HepG2 (cell line): ENCODE results near the gene MFAP4. TPM values are rescaled to one million over a fixed set of nuclear protein-coding genes. Genes with fewer than 3 reads are reported as not detected.

ENCODE experiments used
- ATF6 ChIP-seq: sonication (generic); formaldehyde crosslinking; conservative IDR thresholded peaks from 2 replicates; pipeline ENCODE4 v1.4.0; 2020; ENCODE audit warnings: missing genetic modification reagents
- FOXJ3 ChIP-seq: sonication (generic); formaldehyde crosslinking; IDR thresholded peaks from 2 replicates; pipeline ENCODE4 v1.4.0; 2020; ENCODE audit warnings: missing genetic modification reagents, mild to moderate bottlenecking, borderline replicate concordance
- GZF1 ChIP-seq: sonication (generic); formaldehyde crosslinking; IDR thresholded peaks from 2 replicates; pipeline ENCODE4 v1.5.1; 2020; ENCODE audit warnings: mild to moderate bottlenecking, missing genetic modification reagents
- HIVEP1 ChIP-seq: sonication (generic); formaldehyde crosslinking; IDR thresholded peaks from 2 replicates; pipeline ENCODE4 v1.4.0; 2020; ENCODE audit warnings: mild to moderate bottlenecking, missing genetic modification reagents
- HNRNPL ChIP-seq: fragments of 200-400 bp; formaldehyde crosslinking; IDR thresholded peaks from 2 replicates; pipeline ENCODE4 v1.6.1; 2017; ENCODE audit warnings: mild to moderate bottlenecking, low read depth, low read length
- HOXA3 ChIP-seq: sonication (generic); formaldehyde crosslinking; IDR thresholded peaks from 2 replicates; pipeline ENCODE4 v1.5.0; 2020; ENCODE audit warnings: missing genetic modification reagents
- KDM4B ChIP-seq: sonication (generic); formaldehyde crosslinking; IDR thresholded peaks from 2 replicates; pipeline ENCODE4 v1.4.0; 2020; ENCODE audit warnings: missing genetic modification reagents
- NR2F6 ChIP-seq, 2 experiments: IDR thresholded peaks; 2 replicates each; pipeline ENCODE4 v1.6.1; 2016; ENCODE audit warnings: antibody characterized with exemption in 1 of 2, mild to moderate bottlenecking in 1 of 2
- PHF21A ChIP-seq: sonication (generic); formaldehyde crosslinking; IDR thresholded peaks from 2 replicates; pipeline ENCODE4 v1.5.0; 2020; ENCODE audit warnings: mild to moderate bottlenecking, missing genetic modification reagents
- ZBTB1 ChIP-seq: sonication (generic); formaldehyde crosslinking; IDR thresholded peaks from 2 replicates; pipeline ENCODE4 v1.4.0; 2020; ENCODE audit warnings: missing genetic modification reagents, borderline replicate concordance
- ZNF350 ChIP-seq: sonication (generic); formaldehyde crosslinking; IDR thresholded peaks from 2 replicates; pipeline ENCODE4 v1.4.0; 2020; ENCODE audit warnings: mild to moderate bottlenecking, low read depth, missing genetic modification reagents, borderline replicate concordance
- ZNF354B ChIP-seq: sonication (generic); formaldehyde crosslinking; IDR thresholded peaks from 2 replicates; pipeline ENCODE4 v1.8.0; 2022; ENCODE audit warnings: mild to moderate bottlenecking, missing genetic modification reagents
- ZNF598 ChIP-seq: sonication (generic); formaldehyde crosslinking; IDR thresholded peaks from 2 replicates; pipeline ENCODE4 v1.5.1; 2020; ENCODE audit warnings: mild to moderate bottlenecking, missing genetic modification reagents, borderline replicate concordance
- ZNF609 ChIP-seq: sonication (generic); formaldehyde crosslinking; IDR thresholded peaks from 2 replicates; pipeline ENCODE4 v1.4.0; 2020; ENCODE audit warnings: mild to moderate bottlenecking, missing genetic modification reagents, borderline replicate concordance
- polyA plus RNA-seq, 8 experiments: library from polyadenylated mRNA; depleted of rRNA in 3 of 8; stranded (reverse) in 7 of 8; unstranded in 1 of 8; fragments of >200 nt; fragmentation: Illumina TruSeq in 4 of 8; extraction: Trizol in 4 of 8; gene quantifications; 2 replicates each; pipeline versions ENCODE4 v1.2.1 to v1.2.3, GENCODE V29; 2011 to 2016; ENCODE audit warnings: low read depth in 4 of 8, missing spikeins in 1 of 8, mixed read lengths in 1 of 8; ENCODE audit not compliant: insufficient read depth in 1 of 8
- total RNA-seq, 5 experiments: library from RNA; depleted of rRNA; stranded (reverse); fragments of >200 nt; fragmentation: Illumina TruSeq; extraction: Trizol; gene quantifications; 2 replicates each; pipeline ENCODE4 v1.2.3, GENCODE V29; 2016; ENCODE audit warnings: low read depth in 1 of 5
- TF ChIP-seq, protein P1 (sequence below): sonication (generic); formaldehyde crosslinking; IDR thresholded peaks from 2 replicates; pipeline ENCODE4 v1.4.0; 2020; ENCODE audit warnings: missing genetic modification reagents
- TF ChIP-seq, protein P2 (sequence below), 2 experiments: sonication (generic) in 1 of 2; formaldehyde crosslinking in 1 of 2; IDR thresholded peaks; 2 replicates each; pipeline versions ENCODE4 v1.5.1 to v1.6.1; 2011 to 2020; ENCODE audit warnings: borderline replicate concordance in 1 of 2, low read depth in 1 of 2, low read length in 1 of 2, mild to moderate bottlenecking in 1 of 2, missing genetic modification reagents in 1 of 2, moderate library complexity in 1 of 2

MFAP4 gene
- total and polyA plus RNA-seq, 2 of the 13 experiments (the other 11 are each of a cell fraction or from before 2014, with no cell fraction given) = 0.08 TPM; not detected in 1

- no peak for TF ChIP-seq ZNF609 (CRISPR knock-in tag)
- TF ChIP-seq HOXA3 (CRISPR knock-in tag) = peak; percentile 23; the same call in 1 of the 2 replicates
- TF ChIP-seq HNRNPL = no peak
- TF ChIP-seq GZF1 = no peak
- peak; percentile 65 for TF ChIP-seq NR2F6 (IDR thresholded peaks at IDR 0.05)
- peak; percentile 61; the same call in 1 of the 2 replicates for TF ChIP-seq NR2F6 (CRISPR knock-in tag; IDR thresholded peaks at IDR 0.05)
- TF ChIP-seq, protein P1, sequence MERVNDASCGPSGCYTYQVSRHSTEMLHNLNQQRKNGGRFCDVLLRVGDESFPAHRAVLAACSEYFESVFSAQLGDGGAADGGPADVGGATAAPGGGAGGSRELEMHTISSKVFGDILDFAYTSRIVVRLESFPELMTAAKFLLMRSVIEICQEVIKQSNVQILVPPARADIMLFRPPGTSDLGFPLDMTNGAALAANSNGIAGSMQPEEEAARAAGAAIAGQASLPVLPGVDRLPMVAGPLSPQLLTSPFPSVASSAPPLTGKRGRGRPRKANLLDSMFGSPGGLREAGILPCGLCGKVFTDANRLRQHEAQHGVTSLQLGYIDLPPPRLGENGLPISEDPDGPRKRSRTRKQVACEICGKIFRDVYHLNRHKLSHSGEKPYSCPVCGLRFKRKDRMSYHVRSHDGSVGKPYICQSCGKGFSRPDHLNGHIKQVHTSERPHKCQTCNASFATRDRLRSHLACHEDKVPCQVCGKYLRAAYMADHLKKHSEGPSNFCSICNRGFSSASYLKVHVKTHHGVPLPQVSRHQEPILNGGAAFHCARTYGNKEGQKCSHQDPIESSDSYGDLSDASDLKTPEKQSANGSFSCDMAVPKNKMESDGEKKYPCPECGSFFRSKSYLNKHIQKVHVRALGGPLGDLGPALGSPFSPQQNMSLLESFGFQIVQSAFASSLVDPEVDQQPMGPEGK (CRISPR knock-in tag) = no peak
- no peak for TF ChIP-seq ZNF354B (CRISPR knock-in tag)
- no peak for TF ChIP-seq HIVEP1 (CRISPR knock-in tag)
- TF ChIP-seq, protein P2, sequence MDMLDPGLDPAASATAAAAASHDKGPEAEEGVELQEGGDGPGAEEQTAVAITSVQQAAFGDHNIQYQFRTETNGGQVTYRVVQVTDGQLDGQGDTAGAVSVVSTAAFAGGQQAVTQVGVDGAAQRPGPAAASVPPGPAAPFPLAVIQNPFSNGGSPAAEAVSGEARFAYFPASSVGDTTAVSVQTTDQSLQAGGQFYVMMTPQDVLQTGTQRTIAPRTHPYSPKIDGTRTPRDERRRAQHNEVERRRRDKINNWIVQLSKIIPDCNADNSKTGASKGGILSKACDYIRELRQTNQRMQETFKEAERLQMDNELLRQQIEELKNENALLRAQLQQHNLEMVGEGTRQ (IDR thresholded peaks at IDR 0.05; ENCODE audit: low read depth, low read length) = no peak
- TF ChIP-seq, protein P2 (CRISPR knock-in tag; IDR thresholded peaks at IDR 0.05; ENCODE audit: borderline replicate concordance) = no peak
- TF ChIP-seq ZNF598 (CRISPR knock-in tag) = no peak
- TF ChIP-seq ZNF350 (CRISPR knock-in tag) = peak; percentile 59; the same call in 1 of the 2 replicates
- TF ChIP-seq KDM4B (CRISPR knock-in tag) = no peak
- no peak for TF ChIP-seq ATF6 (CRISPR knock-in tag)
- TF ChIP-seq FOXJ3 = 0 out of 2 replicates have a peak, but pooled peaks have one; percentile 32
- no peak for TF ChIP-seq ZBTB1
- peak; percentile 64 for TF ChIP-seq PHF21A (CRISPR knock-in tag)
Observed at GRCh38 chr17:19345486-19346350, 41.3 kb downstream of the MFAP4 start (continued).
